HEK293T (cell line): Measurements from ENCODE around the gene GALT.

Experiments
- CTCF ChIA-PET: fragments of 350-600 bp; formaldehyde crosslinking; extraction: SDS; loops from one replicate; lab custom pipeline; 2021; ENCODE audit warnings: antibody characterized with exemption, inconsistent platforms; lab: Yijun Ruan, JAX
- POLR2A ChIA-PET: fragments of 350-600 bp; formaldehyde crosslinking; extraction: SDS; loops from one replicate; lab custom pipeline; 2020; ENCODE audit warnings: antibody characterized with exemption, inconsistent platforms; lab: Yijun Ruan, JAX
- DNase-seq: peaks from one replicate; pipeline ENCODE4 v3.0.0; 2012; ENCODE audit warnings: mixed read lengths; ENCODE audit errors: extremely low spot score
- ARNT ChIP-seq: fragments of 450-650 bp; IDR thresholded peaks from 2 replicates; pipeline ENCODE4 v1.6.1; 2017; ENCODE audit warnings: mild to moderate bottlenecking
- BHLHE40 ChIP-seq: fragments of 450-650 bp; IDR thresholded peaks from 2 replicates; pipeline ENCODE4 v1.6.1; 2016; ENCODE audit warnings: mild to moderate bottlenecking, moderate library complexity, borderline replicate concordance
- CTBP1 ChIP-seq: fragments of 450-650 bp; IDR thresholded peaks from 2 replicates; pipeline ENCODE4 v1.6.1; 2016; ENCODE audit warnings: borderline replicate concordance
- ELF4 ChIP-seq: fragments of 450-650 bp; IDR thresholded peaks from 2 replicates; pipeline ENCODE4 v1.6.1; 2017; ENCODE audit warnings: antibody characterized with exemption
- FOXA1 ChIP-seq: fragments of 450-650 bp; IDR thresholded peaks from 2 replicates; pipeline ENCODE4 v1.6.1; 2016; ENCODE audit warnings: mild to moderate bottlenecking
- FOXK2 ChIP-seq: fragments of 450-650 bp; IDR thresholded peaks from 2 replicates; pipeline ENCODE4 v1.6.1; 2016; ENCODE audit warnings: mild to moderate bottlenecking
- FOXM1 ChIP-seq: fragments of 450-650 bp; IDR thresholded peaks from 2 replicates; pipeline ENCODE4 v1.6.1; 2017; ENCODE audit warnings: mild to moderate bottlenecking, borderline replicate concordance
- HDGF ChIP-seq: fragments of 450-650 bp; IDR thresholded peaks from 2 replicates; pipeline ENCODE4 v1.6.1; 2017; ENCODE audit warnings: antibody characterized with exemption, borderline replicate concordance
- L3MBTL2 ChIP-seq: fragments of 450-650 bp; conservative IDR thresholded peaks from 2 replicates; pipeline ENCODE4 v1.6.1; 2016; ENCODE audit warnings: mild to moderate bottlenecking
- LEF1 ChIP-seq: fragments of 450-650 bp; IDR thresholded peaks from 2 replicates; pipeline ENCODE4 v1.6.1; 2017; ENCODE audit warnings: mild to moderate bottlenecking, borderline replicate concordance
- NFRKB ChIP-seq: fragments of 450-650 bp; IDR thresholded peaks from 2 replicates; pipeline ENCODE4 v1.6.1; 2016; ENCODE audit warnings: mild to moderate bottlenecking, moderate library complexity
- PKNOX1 ChIP-seq: fragments of 450-650 bp; IDR thresholded peaks from 2 replicates; pipeline ENCODE4 v1.6.1; 2016
- SP1 ChIP-seq: fragments of 450-650 bp; IDR thresholded peaks from 2 replicates; pipeline ENCODE4 v1.6.1; 2017
- SUZ12 ChIP-seq: fragments of 450-650 bp; IDR thresholded peaks from 2 replicates; pipeline ENCODE4 v1.6.1; 2016; ENCODE audit warnings: mild to moderate bottlenecking
- TARDBP ChIP-seq: fragments of 450-650 bp; IDR thresholded peaks from 2 replicates; pipeline ENCODE4 v1.6.1; 2016
- ZNF384 ChIP-seq: fragments of 450-650 bp; IDR thresholded peaks from 2 replicates; pipeline ENCODE4 v1.6.1; 2016

Gene GALT

GRCh38 chr9:34684145-34684544, 37.7 kb downstream of the GALT start:
- ChIA-PET CTCF (no interaction called here), POLR2A (no interaction called here)
- no peak for DNase-seq
- TF ChIP-seq FOXM1 (no peak), SUZ12 (no peak), ELF4 (no peak)

- TF ChIP-seq L3MBTL2 (no peak), ZNF384 (no peak), NFRKB (no peak), HDGF (no peak), ARNT (no peak), FOXM1 (no peak), CTBP1 (no peak), BHLHE40 (no peak)
- ChIA-PET CTCF (no interaction called here), POLR2A (no interaction called here)
- DNase-seq: no peak
These were observed 38.3 kb downstream of the GALT start for GRCh38 chr9:34684816-34685215.

DNA sequence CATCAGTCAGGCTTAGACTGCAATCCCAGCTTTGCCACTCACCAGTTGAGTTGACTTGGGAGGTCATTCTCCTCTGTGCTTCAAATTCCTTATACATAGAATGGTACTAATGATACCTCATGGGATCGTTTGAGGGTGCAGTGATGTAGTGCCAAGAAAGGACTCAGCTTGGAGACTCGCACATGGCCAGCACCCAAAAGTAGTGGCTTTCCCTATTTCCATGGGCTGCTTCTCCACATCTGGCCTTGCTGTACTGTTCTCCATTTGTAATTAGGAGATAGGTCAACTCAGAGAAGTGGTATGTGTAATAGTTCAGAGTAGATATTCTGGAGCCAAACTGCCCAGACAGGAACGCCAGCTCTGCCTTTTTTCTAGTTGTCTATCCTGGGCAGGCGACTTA, 39.1 kb downstream of the GALT start:
- CTCF ChIA-PET: interaction anchor here (1.2 to 1.7 kb wide), 2 partner anchors 16 to 17 kb away, joined by 3 to 7 read pairs; no protein-coding TSS in a partner anchor
- TF ChIP-seq SP1 (no peak), SUZ12 (no peak), LEF1 (no peak), BHLHE40 (no peak), HDGF (no peak), CTBP1 (no peak), TARDBP (no peak), PKNOX1 (no peak), NFRKB (no peak), FOXK2 (no peak), FOXA1 (no peak), ELF4 (no peak), ZNF384 (no peak), ARNT (no peak), L3MBTL2 (no peak), FOXM1 (no peak)
- DNase-seq: no peak
- POLR2A ChIA-PET: interaction anchor here (0.7 kb wide), 1 partner anchor 16 kb away, joined by 3 read pairs; no protein-coding TSS in a partner anchor

GRCh38 chr9:34686231-34686630, 39.8 kb downstream of the GALT start:
- POLR2A ChIA-PET: no interaction called here
- TF ChIP-seq FOXM1 (no peak), TARDBP (no peak), BHLHE40 (no peak), NFRKB (no peak), ELF4 (no peak), FOXK2 (no peak), ZNF384 (no peak), FOXA1 (no peak), CTBP1 (no peak), ARNT (no peak), L3MBTL2 (no peak), LEF1 (no peak), PKNOX1 (no peak)
- CTCF ChIA-PET: interaction anchor here (0.6 to 1.7 kb wide), 4 partner anchors 15 to 128 kb away, joined by 3 to 7 read pairs (median 3); no protein-coding TSS in a partner anchor

DNA sequence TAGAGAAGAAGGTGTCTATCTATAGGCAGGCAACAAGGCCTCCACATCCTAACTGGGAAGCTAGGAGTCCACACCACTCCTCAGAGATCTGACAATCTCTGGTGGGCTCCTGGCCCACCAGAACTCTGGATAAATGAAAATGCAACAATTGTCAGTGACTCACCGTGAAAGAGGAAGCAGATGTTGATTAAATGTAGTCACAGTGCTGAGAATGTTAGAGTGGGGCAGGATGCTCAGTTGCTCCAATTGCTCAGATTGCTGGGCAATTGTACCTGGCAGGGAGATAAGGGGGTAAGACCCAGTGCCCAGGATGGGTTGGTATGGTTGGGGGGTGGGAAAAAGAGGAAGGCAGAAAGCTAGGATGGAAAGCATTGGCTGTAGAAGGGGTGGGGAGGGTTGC, 40.3 kb downstream of the GALT start:
- CTCF ChIA-PET: interaction anchor here (0.6 to 1.8 kb wide), 5 partner anchors 15 to 232 kb away, joined by 3 to 7 read pairs (median 3); no protein-coding TSS in a partner anchor
- no peak for TF ChIP-seq TARDBP
- TF ChIP-seq LEF1: no peak
- TF ChIP-seq L3MBTL2: no peak
- TF ChIP-seq BHLHE40: no peak
- no peak for TF ChIP-seq SUZ12
- TF ChIP-seq ZNF384: no peak
- TF ChIP-seq ARNT: no peak
- POLR2A ChIA-PET: no interaction called here
- DNase-seq: no peak

More at GRCh38 chr9:34686231-34686630, 39.8 kb downstream of the GALT start:
- DNase-seq: no peak

DNA sequence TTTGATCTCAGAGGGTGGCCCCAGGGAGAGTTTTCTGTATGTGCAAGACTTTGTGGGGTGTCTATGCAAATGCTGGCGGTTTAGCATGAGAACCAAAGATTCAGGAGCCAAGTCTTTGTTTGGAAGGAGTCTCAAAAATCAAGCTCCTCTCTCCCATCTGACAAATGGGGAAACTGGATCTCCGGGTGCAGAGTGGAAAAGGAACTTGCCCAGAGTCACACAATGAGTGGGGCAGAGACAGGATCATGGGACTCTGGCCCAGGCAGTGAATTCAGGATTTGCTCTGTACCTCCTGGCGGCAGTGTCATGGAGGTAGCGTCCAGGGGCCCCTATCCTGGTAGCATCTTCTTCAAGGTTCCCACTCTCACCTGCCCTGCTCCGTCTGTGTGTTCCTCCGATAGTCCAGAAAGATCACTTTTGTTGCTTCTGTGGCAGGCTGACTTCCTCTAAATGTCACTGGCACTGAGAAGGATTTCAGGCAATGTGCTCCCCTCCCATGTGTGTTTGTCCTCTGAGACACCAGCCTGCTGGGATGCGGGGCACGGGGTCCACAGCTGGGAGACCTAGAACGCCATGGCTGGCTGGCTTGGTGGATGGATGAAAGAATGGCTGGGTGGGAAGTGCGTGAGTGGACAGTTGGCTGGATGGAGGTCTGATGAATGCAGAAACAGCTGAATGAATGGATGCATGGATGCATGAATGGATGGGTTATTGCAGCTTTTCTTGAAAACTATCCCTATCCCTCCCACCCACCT, 41.0 kb downstream of the GALT start:
- ChIA-PET CTCF (interaction anchor here (0.6 to 1.8 kb wide), 3 partner anchors 14 to 232 kb away, joined by 3 to 7 read pairs (median 4); no protein-coding TSS in a partner anchor), POLR2A (no interaction called here)
- TF ChIP-seq ARNT (no peak), FOXK2 (no peak), FOXA1 (no peak), L3MBTL2 (no peak), PKNOX1 (no peak), LEF1 (no peak), FOXM1 (no peak), NFRKB (no peak), TARDBP (no peak), HDGF (no peak), CTBP1 (no peak), ELF4 (no peak), ZNF384 (no peak), SUZ12 (no peak), BHLHE40 (no peak), SP1 (no peak)
- DNase-seq: no peak
